Coronary artery (tissue), 2 donors: ENCODE data around the gene NEXN.

Experiments
- DNase-seq: peaks from one replicate; pipeline ENCODE4 v3.0.0-alpha.2; 2017; ENCODE audit warnings: low spot score
- H3K27ac ChIP-seq, 2 donors: fragments of 200-600 bp; sonication (generic); one replicate each; pipeline ENCODE4 v1.5.1; 2016 to 2019
- H3K4me3 ChIP-seq: fragments of 200-600 bp; sonication (generic); 2 replicates; pipeline ENCODE4 v1.5.1; 2016; ENCODE audit warnings: mild to moderate bottlenecking, moderate library complexity
- CTCF ChIP-seq: fragments of 200-600 bp; sonication (generic); IDR thresholded peaks from one replicate; pipeline ENCODE4 v1.5.1; 2019; ENCODE audit warnings: antibody characterized with exemption

The NEXN gene

DNA sequence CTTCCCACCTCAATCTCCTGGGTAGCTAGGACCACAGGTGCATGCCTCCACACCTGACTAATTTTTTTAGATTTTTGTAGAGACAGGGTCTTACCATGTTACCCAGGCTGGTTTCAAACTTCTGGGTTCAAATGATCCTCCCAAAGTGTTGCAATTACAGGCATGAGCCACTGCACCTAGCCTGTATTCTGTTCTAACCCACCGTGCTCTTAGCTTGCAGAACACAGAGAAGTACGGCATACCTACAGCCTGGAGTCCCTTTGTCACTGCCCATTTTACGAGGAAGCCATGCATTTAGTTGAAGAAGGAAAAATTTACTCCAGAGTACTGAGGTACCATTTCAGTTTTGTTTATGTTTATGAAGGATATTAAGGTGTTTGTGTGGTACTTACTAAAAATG lies 29.7 kb upstream of the NEXN start:
- no peak overlapping the region for H3K27ac ChIP-seq

DNA sequence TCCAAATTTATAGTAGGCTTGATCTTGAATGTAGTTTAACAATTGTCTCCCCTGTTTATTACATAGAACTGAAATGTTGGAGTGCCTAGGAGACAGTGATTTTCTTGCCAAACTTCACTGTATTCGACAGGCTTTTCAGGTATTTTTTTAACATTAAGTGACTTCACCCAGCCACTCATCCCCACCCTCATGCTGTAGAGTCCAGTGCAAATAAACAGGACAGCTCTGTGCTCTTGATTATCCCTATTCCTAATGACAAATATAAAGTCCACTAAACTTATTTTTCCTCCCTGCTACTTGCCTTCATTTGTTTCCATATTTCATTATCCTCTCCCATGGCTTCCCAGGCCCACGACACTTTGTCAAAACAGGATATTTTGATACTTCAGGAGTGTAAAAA lies 29.2 kb upstream of the NEXN start:
- no peak overlapping the region for H3K27ac ChIP-seq
- TF ChIP-seq CTCF = no peak
- DNase-seq = no peak
- no peak overlapping the region for H3K4me3 ChIP-seq

More for the DNA sequence above, 29.7 kb upstream of the NEXN start:
- no peak for DNase-seq
- no peak for TF ChIP-seq CTCF
- H3K4me3 ChIP-seq = no peak overlapping the region

GRCh38 chr1:77866296-77866695 lies 22.1 kb upstream of the NEXN start:
- H3K4me3 ChIP-seq = no peak overlapping the region
- H3K27ac ChIP-seq = no peak overlapping the region
- no peak for DNase-seq
- no peak for TF ChIP-seq CTCF

DNA sequence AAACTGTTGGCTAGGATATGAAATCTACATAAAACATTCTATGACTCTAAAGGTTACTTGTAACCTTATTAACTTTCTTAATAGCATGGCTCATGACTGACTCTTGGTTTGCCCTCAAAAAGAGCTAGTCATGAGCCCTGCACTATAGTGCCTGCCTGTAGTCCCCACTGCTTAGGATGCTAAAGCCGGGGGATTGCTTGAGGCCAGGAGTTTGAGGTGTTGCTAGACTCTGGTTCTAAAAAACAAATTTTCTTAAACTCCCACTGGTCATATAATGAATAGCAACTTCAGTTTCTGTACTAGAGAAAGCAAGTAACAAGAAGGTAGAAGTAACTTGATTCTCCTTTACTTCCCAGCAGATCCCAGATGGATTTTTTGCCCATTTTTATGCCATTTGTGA lies 15.8 kb upstream of the NEXN start:
- TF ChIP-seq CTCF = no peak
- no peak for DNase-seq
- no peak overlapping the region for H3K27ac ChIP-seq
- no peak overlapping the region for H3K4me3 ChIP-seq

DNA sequence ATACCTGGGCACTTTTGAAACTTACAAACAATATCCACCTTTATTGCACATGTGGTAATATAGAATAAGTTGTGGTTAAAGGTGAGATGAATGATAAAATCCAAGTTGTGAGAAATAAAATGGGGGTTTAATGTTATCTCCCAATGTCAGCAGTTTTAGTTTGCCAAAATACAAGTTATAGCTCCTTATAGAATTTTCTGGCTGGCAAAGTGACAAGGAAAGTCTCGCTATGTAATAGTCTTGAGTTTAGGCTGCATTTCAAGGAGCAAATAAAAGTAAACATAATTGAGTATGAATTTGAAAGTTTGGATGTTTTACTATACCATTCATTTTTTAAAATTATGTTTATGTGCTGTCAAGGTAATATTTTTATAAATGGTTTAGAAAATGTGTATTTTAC lies 15.0 kb upstream of the NEXN start:
- no peak for DNase-seq
- TF ChIP-seq CTCF = no peak
- H3K27ac ChIP-seq = no peak overlapping the region
- no peak overlapping the region for H3K4me3 ChIP-seq

DNA sequence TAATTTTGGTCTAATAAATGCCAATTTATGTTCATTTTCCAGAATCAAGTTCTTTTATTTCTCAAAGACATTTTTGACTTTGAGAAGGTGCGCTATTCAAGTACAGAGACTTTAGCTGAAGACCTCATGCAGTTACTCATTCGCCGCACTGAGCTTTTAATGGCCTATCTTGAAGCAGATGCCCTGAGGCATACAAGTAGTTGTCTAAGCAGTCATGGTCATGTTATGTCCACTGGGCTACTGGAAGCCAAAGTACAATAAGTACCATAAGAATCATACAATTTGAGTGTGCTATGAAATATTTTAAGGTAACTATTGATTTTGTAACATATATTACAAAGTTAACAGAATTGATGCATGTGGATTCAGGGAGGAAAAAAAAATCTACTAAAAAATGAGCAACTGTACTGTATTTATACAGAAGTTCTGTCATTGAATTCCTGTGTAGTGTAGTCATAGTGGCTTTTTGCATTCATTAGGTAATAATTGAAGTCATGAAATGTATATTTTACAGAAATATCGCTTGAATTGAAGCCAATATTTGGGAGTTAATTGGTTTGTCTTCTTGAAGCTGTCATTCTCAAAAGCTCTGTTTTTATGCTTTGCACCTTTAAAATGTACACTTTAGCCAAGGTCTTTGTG lies 13.5 kb upstream of the NEXN start:
- no peak for TF ChIP-seq CTCF
- no peak overlapping the region for H3K27ac ChIP-seq
- DNase-seq = no peak
- H3K4me3 ChIP-seq = no peak overlapping the region

GRCh38 chr1:77876884-77877283 lies 11.5 kb upstream of the NEXN start:
- H3K27ac ChIP-seq = no peak overlapping the region
- no peak for TF ChIP-seq CTCF
- H3K4me3 ChIP-seq = no peak overlapping the region
- no peak for DNase-seq
